DMS53 (cell line): Measurements from ENCODE around the gene BRIX1.

Experiments used
- DNase-seq: peaks from one replicate; lab custom pipeline; 2025; lab: John Stamatoyannopoulos, UW

The BRIX1 gene, protein sequence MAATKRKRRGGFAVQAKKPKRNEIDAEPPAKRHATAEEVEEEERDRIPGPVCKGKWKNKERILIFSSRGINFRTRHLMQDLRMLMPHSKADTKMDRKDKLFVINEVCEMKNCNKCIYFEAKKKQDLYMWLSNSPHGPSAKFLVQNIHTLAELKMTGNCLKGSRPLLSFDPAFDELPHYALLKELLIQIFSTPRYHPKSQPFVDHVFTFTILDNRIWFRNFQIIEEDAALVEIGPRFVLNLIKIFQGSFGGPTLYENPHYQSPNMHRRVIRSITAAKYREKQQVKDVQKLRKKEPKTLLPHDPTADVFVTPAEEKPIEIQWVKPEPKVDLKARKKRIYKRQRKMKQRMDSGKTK

DNA sequence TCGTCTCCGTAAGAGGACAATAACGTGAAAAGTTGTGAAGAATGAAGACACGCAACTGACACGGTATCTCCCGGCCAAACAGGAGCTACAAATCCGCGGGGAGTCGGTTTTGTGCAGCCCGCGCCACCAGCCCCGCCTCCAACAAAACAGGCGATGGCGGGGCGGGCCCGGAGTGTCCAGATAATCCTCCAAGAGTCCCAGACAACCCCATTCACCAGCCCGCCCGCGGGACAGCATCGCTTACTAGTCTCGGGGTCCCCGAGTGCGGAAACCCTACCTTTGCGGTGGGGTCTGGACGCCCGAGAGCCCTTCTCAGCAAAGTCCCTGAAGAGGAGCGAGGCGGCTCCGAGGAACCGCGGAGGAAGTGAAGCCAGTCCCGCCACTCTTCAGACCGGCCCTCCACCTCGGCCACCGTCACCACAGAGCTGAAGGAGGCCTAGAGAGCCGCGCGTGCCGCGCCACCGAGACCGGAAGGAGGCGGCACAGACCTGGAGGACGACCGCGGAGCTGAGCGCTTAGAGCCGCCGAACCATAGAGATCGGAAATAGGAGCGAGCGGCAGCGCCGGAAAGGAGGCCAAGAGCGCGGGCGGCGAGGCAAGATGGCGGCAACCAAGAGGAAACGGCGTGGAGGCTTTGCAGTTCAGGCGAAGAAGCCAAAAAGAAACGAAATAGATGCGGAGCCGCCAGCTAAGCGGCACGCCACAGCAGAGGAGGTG is at the start of gene BRIX1, which contains the start of gene RAD1:
Gene BRIX1, plus strand, starts transcription at position 573 of the 717 bp plus-strand sequence. Its CDS starts 28 bp downstream, at position 601.
Gene RAD1, minus strand, starts transcription at position 366 of the 717 bp plus-strand sequence. CDS start 612 bp downstream, outside the sequence.
- DNase-seq: peak; percentile 99

DNA sequence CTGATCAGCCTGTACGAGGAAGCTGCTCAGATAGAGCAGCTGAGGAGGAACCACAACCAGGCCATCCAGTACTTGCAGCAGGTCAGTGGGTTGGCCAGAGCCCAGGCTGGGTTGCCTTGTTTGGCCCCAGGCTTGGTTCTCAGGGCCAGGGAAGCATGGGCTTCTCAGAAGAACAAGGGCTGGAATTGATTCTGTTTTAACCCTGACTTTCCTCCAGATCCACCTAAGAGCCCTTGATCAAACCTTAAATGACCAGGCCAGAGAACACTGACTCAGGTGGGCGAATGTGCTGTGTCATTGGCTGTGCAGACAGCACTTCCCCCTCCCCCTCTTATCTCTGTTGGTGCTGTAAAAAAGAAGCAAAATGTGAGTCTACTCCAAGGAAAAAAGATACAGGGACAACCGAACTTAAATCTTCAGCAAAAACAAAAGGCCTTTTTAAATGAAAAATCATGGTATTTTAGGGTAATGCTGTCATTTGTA is 48.5 kb upstream of the BRIX1 start:
- no peak for DNase-seq

DNA sequence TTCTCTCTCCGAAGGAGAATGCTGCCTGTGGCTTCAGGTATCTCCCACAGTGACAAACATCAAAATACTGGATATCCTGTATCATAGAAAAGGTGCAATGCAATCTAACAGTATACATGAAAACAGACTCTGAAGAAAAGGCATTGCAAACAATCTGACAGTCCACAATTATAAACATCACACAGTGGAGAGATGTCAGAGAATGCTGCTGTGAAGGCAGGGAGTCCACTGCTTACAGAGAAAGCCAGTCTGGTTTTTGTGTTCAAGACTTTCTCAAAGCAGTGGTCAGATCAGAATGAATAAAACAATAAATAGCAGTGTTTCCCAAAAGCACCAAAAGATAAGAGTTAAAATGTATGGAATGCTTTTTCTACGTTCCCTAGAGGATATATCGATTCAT is 47.9 kb upstream of the BRIX1 start:
- DNase-seq: no peak

DNA sequence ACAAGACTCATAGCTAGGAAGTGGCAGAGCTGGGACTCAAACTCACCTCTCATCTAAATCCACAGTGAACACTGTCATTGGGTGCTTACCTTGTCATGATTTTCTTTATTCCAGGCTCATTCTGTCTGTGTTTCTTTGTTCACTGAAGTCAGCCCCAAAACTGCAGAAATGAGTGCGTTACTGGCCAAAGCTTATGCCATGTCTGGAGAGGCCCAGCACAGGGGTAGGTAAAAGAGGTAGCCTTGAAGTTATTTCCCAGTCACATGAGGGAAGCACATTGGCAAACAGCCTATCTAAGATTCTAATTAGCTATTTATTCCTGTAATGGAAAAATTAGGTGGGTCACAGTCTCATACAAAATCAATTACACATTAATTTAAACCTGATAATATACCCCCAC is 46.7 kb upstream of the BRIX1 start:
- DNase-seq: no peak

DNA sequence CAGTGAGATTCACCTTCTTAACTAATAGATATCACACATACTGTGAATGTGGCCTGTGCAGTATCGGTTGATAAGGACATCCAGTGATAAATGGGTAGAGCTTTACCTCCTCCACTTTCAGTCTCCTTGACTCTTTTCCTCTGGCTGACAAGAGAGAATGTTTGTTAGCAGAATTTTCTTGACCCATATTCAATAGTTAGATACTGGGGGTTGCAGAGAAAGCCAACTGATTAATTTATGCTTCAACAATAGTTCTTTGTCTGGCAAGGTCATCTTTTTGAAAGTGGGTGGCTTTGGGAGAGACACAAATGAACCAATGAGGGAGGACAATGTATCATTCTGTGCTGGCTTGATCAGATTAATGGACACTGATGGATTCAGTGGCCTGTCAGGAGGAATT is 46.3 kb upstream of the BRIX1 start:
- DNase-seq: no peak

DNA sequence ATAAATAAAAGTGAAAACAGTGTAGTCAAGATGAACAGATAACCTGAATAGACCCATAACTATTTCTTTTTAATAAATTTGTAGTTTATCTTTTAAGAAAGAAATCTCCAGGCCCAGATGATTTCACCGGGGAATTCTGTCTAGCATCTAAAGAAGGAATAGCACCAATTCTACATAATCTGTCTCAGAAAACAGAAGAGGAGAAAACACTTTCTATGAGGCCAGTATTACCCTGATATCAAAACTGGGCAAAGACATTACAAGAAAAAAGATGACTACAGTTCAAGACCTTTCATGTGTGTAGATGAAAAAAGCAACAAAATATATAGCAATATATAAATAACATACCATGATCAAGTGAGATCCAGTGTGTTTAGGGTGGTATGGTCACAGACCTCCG is 45.1 kb upstream of the BRIX1 start:
- no peak for DNase-seq

DNA sequence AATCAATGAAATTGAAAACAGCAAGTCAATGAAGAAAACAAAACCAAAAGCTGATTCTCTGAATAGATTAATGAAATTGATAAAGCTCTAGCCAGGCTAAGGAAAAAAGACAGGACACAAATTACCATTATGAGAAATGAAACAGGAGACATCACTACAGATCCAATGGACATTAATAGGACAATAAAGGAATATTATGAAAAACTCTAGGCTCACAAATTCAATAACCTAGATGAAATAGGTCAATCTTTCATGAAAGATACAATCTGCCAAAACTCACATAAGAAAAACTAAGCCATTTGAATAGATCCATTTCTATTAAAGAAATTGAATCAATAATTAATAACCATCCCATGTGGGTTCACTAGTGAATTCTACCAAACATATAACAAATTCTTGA is 39.2 kb upstream of the BRIX1 start:
- DNase-seq: no peak

DNA sequence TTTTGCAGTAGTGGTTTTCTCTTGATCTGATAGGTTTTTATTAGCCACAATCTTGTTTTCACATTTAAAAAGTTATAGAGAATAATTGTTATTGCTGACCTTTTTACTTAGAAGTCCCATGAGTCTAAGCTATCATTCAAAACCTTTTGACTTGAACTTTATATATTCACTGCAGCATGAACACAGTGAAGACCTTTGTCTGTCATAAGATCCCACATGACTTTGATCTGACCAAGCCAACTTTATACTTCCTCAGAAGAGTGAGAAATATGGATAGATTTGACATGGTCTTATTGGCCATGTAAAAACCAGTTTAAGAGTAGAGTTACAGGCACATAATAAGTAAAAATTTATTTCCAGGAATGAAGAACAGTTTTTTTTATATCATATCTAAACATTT is 34.3 kb upstream of the BRIX1 start:
- DNase-seq: no peak

DNA sequence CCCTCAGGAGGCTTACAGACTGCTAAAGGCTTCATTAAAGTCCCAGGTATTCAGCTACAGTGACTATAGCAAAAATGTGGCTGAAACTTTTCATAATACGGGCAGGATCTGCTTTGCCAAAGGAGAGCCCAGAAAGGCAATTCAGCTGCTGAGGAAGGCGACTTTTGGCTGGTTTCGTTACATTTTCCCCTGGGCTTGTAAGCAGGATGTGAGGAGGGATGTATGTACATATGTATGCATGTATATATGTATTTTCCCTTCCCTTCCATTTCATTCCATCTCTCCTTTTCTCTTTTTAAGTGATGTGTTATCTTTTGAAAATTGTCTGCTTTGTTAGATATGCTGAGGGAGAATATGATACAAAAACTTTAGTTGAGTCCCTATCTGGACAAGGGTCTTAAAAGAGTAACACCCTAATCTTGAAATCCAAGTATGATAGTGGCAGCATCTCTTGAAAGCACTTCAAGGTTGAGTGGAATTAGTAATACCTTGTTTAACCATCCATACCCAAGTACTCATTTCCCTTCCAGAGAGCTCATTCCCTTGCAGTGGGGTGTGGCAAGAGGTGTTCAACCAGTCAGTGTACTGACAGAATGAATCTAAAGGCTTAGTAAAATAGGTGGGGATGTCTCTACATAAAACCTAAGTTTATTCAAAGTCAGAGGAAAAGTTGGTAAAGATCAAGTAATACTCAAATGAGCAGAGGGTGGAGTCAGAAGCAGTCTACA is 29.0 kb upstream of the BRIX1 start:
- DNase-seq: peak; percentile 57

DNA sequence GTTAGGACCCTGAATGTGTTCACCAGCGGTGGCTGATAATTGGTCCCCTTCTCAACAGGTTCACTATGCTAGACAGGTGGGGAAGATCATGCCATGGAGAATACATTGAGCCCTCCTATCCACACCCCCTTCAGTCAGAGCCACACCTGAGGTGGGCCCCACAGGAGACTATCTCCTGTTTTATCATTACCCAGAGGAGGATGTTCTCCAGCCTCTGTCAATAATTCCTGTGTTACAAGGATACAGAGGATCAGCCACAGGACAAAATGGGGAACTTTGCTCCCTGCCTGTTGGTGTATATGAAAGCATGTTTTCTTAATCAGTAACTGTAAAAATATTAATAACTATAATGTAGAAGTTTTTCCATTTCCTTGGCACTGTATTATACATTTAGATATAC is 26.1 kb upstream of the BRIX1 start:
- no peak for DNase-seq

DNA sequence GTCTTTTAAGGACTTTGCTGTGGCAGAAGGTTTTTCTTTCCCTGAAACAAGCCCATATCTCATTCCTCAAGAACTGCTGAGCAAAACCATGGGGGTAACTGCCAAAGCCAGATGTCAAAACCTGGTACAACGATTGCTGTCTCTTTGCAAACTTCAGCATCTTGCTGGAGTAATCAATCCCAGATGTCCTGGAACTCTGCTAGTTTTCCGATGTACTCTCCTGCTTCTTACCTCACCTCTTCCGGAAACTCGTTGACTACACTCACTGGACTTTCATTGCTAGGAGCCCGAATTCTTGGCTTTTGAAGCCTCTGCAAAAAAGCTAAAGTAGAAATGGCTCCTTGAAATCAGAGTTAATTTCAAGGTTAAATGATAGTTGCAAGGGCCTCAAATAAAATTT is 23.5 kb upstream of the BRIX1 start:
- DNase-seq: no peak

DNA sequence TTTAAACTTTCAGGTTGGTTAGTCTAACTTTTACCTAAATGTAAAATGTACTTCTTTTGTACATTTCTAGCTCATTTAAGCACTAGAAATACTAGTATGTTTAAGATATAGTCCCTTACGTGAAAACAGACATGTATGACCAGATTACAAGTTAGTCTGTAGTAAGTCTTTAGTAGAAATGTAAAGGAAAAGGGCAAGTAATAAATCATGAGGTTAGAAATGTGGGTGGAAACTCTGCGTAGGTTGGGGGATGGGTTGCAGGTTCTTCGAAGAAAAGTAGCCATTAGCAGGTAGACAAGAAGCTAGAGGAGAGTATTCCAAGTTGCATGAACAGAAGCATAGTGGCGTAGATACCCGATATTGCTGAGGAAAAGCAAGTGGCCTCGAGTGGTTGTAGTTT is 23.1 kb upstream of the BRIX1 start:
- no peak for DNase-seq

DNA sequence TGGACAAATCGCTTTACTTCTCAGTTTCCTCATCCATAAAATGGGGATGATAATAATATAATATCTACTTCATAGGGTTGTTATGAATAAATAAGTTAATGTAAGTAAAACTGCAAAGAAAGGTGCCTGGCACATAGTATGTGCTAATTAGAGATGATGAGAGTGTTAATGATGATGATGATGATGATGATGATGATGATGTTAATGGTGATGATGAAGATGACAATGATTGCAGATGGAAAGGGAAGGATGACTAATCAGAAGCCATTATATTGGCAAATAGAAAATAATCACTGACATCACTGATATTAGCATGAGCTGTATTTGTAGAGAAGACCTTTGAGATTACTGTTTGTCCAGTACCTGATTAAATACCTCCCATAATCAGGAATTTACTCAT is 20.8 kb upstream of the BRIX1 start:
- no peak for DNase-seq

DNA sequence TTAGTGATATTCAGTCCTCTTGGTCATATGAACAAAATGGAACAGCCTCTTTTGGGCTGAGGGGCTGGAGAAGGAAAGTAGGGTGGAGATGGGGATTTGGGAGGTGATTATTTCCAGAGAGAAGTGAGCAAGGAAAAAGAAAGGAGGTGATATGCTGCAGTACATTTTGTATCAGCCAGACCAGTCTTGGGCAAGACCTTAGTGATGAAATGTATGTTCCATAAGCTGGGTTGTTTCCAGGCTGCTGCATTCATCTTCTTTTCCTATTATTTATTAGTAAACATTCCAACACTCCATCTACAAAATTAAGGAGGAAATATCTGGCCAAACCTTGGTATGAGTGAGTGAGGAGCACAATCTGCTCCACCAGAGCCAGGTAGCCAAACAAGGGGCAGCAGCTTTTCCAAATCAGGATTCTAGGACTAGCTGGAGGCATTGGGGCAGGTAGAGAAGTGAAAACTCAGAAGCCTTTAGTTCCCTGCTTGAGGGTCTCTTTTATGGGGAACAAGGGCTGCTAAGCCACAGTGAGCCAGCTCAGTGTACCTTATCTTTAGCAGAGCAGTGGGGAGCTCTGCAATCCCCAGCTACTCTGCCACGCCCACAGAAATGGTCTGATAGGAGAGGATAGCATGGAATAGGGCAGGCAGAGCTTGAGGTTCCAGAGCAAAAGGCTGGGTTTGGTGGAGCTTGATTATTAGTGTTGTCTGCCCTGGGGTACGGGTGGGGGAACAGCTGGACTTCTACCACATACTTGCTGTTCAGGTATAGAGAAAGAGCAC is 19.7 kb upstream of the BRIX1 start:
- DNase-seq: no peak

DNA sequence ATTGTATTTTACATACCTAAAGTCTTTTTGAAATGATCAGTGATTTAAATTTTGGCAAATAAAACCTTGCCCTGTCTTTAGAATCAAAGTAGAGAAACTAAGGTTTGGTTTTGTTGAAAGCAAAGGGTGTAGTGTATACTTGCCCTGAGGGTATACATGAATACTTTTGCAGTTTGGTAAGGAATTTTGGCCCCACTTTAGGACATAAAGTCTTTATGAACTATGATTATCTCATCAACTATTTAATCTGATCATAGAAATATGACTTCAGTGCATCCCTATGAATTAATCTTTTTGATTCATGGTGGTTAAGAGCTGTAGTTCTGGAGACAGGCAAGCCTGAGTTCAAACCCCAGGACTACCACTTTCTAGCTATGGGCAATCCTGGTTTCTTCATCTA is 17.9 kb upstream of the BRIX1 start:
- no peak for DNase-seq

DNA sequence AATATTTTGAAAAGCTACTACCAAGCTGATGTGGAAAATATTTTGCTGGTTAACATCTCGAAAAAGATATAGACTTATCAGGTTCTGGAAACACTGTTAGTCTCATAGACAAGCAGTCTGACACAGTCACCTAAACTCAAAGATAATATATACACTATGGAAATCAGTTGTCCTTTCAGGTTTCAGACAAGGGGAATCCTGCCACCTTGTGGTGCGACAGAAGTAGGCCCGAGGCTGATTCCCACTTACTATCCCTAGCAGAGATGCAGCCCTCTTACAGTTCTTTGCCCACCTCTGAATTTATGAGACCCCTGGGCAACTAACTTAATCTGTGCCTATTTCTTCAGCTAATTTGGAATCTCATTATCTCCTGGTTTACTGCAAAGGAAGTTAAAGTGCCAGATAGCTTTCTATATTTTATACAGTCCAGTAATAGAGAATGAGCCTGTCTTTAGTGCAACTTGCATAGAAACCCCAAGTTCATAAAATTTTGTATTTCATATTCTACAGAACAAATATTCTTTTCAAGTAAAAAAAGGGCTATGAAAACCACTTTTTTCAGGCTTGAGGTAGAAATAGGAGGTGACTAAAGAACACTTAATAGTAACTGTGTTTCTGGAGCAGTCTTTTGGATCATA is 17.1 kb upstream of the BRIX1 start:
- DNase-seq: peak; percentile 79

DNA sequence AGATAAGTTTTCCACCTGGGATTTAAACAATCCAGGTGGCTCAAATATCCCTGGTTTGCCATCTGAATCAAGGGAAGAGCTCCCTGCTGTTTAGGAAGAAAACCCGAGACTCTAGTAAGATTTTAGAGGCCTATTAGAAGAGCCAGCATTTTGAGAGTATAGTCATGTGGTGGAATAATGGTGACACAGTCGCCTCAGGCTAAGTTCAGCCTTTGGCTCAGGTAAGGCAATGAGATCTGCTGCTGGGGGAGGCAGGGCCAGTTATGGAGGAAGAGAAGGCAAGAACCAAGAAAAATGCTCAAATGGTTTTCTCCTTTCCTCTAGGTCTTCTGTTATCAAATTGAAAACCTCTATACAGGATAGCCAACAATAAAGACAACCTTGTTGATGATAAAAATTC is 16.4 kb upstream of the BRIX1 start:
- no peak for DNase-seq

DNA sequence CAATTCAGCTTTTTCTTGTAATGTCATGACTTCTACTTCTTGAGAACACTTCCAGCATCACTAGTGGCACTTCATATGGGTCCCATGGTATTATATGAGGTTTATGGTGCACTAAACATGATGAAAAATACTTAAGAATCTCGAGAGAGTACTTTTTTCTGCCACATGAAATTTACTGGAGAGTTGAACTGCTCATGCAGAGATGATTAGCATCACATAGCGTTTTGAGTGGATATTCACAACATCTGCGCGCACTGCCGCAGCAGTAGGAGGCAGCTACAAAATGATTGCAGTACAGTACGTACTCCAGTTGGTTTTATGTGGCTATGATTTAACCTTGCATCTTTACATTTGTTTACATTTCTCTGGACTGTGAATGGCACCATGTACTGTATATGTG is 14.9 kb upstream of the BRIX1 start:
- DNase-seq: no peak

DNA sequence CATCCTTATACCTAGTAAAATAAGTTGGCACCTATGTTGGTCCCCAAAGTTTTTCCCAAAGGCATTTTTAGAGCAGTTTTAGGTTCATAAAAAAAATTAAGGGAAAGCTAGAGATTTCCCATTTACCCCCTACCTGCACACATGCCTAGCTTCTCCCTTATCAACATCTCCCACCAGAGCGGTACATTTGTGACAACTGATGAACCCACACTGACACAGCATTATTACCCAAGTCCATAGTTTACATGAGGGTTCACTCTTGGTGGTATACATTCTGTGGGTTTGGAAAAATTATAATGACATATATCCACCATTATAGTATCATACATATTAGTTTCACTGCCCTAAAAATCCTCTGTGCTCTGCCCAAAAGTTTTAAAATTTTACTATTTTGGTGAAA is 12.3 kb upstream of the BRIX1 start:
- no peak for DNase-seq

DNA sequence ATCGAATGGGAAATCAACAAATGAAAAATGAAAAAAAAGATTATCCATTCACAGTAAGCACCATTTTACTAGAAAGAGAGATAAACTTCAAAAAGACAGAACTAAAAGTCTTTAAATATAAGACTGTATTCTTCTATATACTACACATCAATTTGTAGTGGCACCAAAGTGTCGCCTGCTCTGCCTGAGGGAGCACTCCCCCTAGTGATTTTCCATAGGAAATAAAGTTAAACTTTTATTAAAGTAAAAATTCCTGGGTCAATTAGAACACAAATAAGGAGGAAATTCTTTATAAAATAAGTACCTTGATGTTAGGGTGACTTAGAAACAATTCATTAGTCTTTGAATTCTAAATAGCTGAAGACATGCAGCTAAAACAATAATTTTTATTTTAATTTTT is 9.9 kb upstream of the BRIX1 start:
- peak; percentile 21 for DNase-seq

DNA sequence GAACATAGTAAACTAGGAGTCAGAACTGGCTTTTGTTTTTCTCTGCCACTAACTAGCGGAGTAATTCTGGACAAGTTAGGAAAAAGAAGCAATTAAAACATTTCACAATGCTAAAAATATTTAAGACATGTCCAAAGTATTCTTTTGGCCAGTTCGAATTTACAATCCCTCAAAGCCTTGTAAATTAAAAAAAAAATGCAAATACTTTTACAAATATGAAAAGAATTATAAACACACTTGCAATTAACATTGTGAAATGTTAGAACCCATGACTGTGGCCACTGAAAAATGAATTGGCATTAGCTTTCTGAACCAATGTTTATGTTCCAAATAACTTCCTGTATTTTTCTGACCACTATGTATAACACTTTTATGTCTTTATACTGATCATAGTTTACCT is 2.4 kb upstream of the BRIX1 start:
- no peak for DNase-seq
